Gastrocnemius medialis (tissue), 4 donors: ENCODE data around the gene AEBP1. TPM values are rescaled to one million over a fixed set of nuclear protein-coding genes. Genes with fewer than 3 reads are reported as not detected.

Experiments
- ATAC-seq, 2 donors: fragments of 150-250 bp; one replicate each; pipeline ENCODE4 v1.9.1; 2016
- DNase-seq, 2 donors: peaks; one replicate each; pipeline ENCODE4 v3.0.0-alpha.2; 2019
- H3K27ac ChIP-seq, 4 donors: fragments of 200-600 bp; sonication (generic); 1 replicate in 1 of 4; 2 replicates in 3 of 4; pipeline ENCODE4 v1.5.1; 2016 to 2018; ENCODE audit warnings: mild to moderate bottlenecking in 2 of 4, moderate library complexity in 1 of 4
- H3K27me3 ChIP-seq, 3 donors: fragments of 200-600 bp; sonication (generic) in 2 of 3; 1 replicate in 1 of 3; 2 replicates in 2 of 3; pipeline versions ENCODE4 v1.5.1 to v1.6.0; 2016 to 2019; ENCODE audit warnings: mild to moderate bottlenecking in 1 of 3, moderate library complexity in 1 of 3
- H3K36me3 ChIP-seq, 2 donors: fragments of 200-600 bp; sonication (generic) in 1 of 2; one replicate each; pipeline ENCODE4 v1.5.1; 2017 to 2018
- H3K4me1 ChIP-seq, 2 donors: fragments of 200-600 bp; sonication (generic) in 1 of 2; one replicate each; pipeline ENCODE4 v1.5.1; 2016 to 2017; ENCODE audit warnings: mild to moderate bottlenecking in 2 of 2
- H3K4me3 ChIP-seq, 4 donors: fragments of 200-600 bp; sonication (generic) in 3 of 4; 1 replicate in 1 of 4; 2 replicates in 3 of 4; pipeline ENCODE4 v1.5.1; 2016 to 2019; ENCODE audit warnings: mild to moderate bottlenecking in 2 of 4
- H3K9me3 ChIP-seq, 3 donors: fragments of 200-600 bp; sonication (generic) in 2 of 3; 1 replicate in 1 of 3; 2 replicates in 2 of 3; pipeline ENCODE4 v1.5.1; 2016 to 2019
- POLR2A ChIP-seq, 2 donors: fragments of 450-650 bp; IDR thresholded peaks; one replicate each; pipeline ENCODE4 v1.6.1; 2017; ENCODE audit warnings: antibody characterized with exemption in 2 of 2, mild to moderate bottlenecking in 2 of 2, moderate library complexity in 2 of 2
- in situ Hi-C, 4 donors: fragments of 200-750 bp; cut with MboI; loops; one replicate each; pipeline versions ENCODE4 v1.15.0 to v1.8.0; 2017; ENCODE audit warnings: low sequenced_read_pairs in 4 of 4
- intact Hi-C: fragments of 100-400 bp; cut with DNase I; formaldehyde crosslinking; loops from one replicate; pipeline ENCODE4 v1.15.1; 2023; ENCODE audit warnings: low total_unique reads
- total RNA-seq, 4 donors: library from RNA; depleted of rRNA; stranded (reverse); fragments of >200 nt; gene quantifications; one replicate each; pipeline versions ENCODE4 v1.1.0 to v1.2.3, GENCODE V29; 2016
- TF ChIP-seq, protein P1 (sequence below), 5 experiments: fragments of 450-650 bp in 3 of 5; fragments of 200-600 bp in 2 of 5; sonication (generic) in 2 of 5; IDR thresholded peaks in 4 of 5; conservative IDR thresholded peaks in 1 of 5; 1 replicate in 4 of 5; 2 replicates in 1 of 5; pipeline ENCODE4 v1.5.1; 2016 to 2019; ENCODE audit warnings: antibody characterized with exemption in 5 of 5, mild to moderate bottlenecking in 3 of 5, moderate library complexity in 3 of 5

The AEBP1 gene
- total RNA-seq, 4 donors from 2014 or later: 5.8 to 23.6 (median 15.9) TPM

DNA sequence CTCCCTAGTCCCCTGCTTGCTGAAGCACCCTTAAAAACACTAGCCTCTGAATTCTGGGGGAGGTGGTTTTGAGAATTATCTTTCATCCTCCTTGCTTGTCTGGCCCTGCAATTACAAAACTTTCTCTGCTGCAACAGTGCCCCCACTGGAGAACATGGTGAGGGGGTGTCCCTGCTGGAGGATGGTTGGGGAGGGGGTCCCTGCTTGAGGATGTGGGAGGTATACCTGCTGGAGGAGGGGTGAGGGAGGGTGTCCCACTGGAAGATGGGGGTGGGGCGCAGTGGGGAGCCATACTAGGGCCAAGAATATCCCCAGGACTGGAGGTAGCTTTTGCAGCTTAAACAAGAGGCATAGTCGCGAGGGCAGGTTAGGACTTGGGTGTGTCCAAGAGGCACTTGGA is 18.6 kb upstream of the AEBP1 start:
- no peaks in the 10 kb centered on the region for H3K36me3 ChIP-seq
- intact Hi-C loops (no loop called here), in situ Hi-C loops (no loop called here)
- no peaks in the 10 kb centered on the region for H3K27me3 ChIP-seq
- no peak overlapping the region for H3K27ac ChIP-seq
- H3K4me1 ChIP-seq: peaks cover 25 to 30% of the 10 kb centered on the region in 2 donors
- no peak overlapping the region for H3K4me3 ChIP-seq
- no peaks in the 10 kb centered on the region for H3K9me3 ChIP-seq
- ATAC-seq (no peak), DNase-seq (no peak)
- TF ChIP-seq POLR2A (IDR thresholded peaks at IDR 0.05): no peak
- TF ChIP-seq, protein P1, sequence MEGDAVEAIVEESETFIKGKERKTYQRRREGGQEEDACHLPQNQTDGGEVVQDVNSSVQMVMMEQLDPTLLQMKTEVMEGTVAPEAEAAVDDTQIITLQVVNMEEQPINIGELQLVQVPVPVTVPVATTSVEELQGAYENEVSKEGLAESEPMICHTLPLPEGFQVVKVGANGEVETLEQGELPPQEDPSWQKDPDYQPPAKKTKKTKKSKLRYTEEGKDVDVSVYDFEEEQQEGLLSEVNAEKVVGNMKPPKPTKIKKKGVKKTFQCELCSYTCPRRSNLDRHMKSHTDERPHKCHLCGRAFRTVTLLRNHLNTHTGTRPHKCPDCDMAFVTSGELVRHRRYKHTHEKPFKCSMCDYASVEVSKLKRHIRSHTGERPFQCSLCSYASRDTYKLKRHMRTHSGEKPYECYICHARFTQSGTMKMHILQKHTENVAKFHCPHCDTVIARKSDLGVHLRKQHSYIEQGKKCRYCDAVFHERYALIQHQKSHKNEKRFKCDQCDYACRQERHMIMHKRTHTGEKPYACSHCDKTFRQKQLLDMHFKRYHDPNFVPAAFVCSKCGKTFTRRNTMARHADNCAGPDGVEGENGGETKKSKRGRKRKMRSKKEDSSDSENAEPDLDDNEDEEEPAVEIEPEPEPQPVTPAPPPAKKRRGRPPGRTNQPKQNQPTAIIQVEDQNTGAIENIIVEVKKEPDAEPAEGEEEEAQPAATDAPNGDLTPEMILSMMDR (IDR thresholded peaks at IDR 0.05 in 4 of 5, conservative IDR thresholded peaks at IDR 0.05 in 1 of 5): no peak

DNA sequence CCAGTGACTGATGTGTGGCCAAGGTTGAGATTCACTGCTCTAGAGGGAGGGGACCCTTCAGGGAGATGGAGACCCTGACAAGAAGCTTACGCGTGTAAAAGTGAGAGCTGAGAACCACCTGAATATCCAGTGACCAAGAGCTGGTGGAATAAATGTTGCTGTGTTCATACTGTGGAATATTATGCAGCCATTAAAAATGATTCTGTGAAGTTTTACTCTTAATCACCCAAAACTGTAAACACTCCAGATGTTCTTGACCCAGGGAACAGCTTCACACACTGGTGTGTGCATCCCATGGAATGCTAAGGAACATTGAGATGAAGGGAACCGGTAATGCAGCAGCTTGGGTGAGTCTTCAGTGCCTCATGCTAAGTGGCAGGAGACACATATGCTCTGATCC is 17.5 kb upstream of the AEBP1 start:
- Histone ChIP-seq H3K27me3 (no peaks in the 10 kb centered on the region), H3K4me1 (peaks cover 17 to 20% of the 10 kb centered on the region in 2 donors), H3K27ac (peak overlapping the region in 1 of 4 donors; percentile 77), H3K36me3 (no peaks in the 10 kb centered on the region), H3K4me3 (no peak overlapping the region), H3K9me3 (no peaks in the 10 kb centered on the region)
- ATAC-seq (no peak), DNase-seq (no peak)
- no peak for TF ChIP-seq POLR2A (IDR thresholded peaks at IDR 0.05)
- TF ChIP-seq, protein P1 (IDR thresholded peaks at IDR 0.05 in 4 of 5, conservative IDR thresholded peaks at IDR 0.05 in 1 of 5): no peak
- intact Hi-C loops: no loop called here
- in situ Hi-C loops: no loop called here

DNA sequence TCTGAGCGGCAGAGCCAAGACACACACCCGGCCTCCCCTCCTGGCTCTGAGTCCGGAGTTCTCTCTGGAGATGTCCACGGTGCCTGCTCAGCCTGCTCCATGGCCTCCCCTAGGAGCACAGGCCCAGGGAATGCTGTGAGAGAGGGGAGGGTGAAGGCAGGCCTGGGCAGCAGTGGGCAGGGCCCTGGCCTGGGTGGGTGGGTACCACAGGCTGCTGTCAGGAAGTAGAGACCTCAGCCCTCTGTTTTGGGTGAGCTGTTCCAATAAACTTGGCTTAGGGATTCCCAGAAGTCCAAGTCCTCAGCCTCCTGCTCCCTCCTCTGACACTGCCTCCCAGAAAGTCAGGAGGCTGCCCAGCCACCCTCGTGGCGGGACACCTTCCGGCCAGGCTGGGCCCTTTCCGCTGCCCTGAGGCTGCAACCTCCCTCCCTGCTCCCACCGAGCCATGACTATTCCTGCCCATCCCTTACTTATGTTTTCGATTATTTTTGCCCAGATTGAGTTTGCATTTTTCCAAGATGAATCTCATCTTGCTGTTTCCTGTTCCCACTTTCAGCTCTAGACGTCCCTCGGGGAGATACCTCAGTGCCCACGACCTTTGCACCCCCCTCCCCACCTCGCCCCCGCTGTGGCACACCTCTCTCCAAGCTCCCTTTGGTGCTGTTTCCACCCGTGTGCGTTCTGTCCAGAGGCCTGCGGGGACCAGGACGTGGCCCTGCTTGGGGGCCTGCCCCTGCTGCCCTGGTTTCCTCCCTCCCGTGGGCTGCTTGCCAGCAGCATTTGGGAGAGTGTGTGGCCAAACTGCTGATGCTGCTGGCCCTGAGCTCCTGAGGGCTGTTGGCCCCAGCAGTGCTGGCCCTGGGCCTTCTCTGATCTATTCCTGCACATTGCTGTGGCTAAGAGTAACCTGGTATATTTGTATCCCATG is 16.0 kb upstream of the AEBP1 start:
- Histone ChIP-seq H3K27ac (peak overlapping the region; percentile 47 to 77 (median 68)), H3K9me3 (no peaks in the 10 kb centered on the region), H3K36me3 (no peaks in the 10 kb centered on the region), H3K4me3 (no peak overlapping the region), H3K27me3 (no peaks in the 10 kb centered on the region), H3K4me1 (peaks cover 14 to 17% of the 10 kb centered on the region in 2 donors)
- no peak for TF ChIP-seq POLR2A (IDR thresholded peaks at IDR 0.05)
- TF ChIP-seq, protein P1 (IDR thresholded peaks at IDR 0.05 in 4 of 5, conservative IDR thresholded peaks at IDR 0.05 in 1 of 5): no peak
- intact Hi-C loops: no loop called here
- in situ Hi-C loops: no loop called here
- ATAC-seq: peak in 1 of 2 donors; percentile 42
- peak in 1 of 2 donors; percentile 55 for DNase-seq

DNA sequence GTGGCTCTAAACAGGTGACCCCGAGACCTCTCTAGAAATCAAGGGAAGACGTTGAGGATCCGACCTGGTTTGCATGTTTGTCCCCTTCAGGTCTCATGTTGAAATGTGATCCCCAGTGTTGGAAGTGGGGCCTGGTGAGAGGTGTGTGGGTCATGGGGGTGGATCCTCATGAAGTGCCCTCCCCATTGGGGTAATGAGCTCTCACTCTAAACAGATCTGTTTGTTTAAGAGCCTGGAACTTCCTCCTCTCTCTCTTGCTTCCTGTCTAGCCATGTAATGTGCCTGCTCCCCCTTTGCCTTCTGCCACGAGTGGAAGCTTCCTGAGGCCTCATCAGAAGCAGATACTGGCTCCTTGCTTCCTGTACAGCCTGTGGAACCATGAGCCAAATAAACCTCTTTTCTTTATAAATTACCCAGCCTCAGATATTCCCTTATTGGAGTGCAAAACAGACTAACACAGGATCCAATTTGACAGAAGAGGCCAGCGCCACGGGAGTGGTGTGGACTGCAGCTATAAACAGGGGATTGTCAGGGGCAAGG is 11.0 kb upstream of the AEBP1 start:
- no peak for ATAC-seq
- no peak for DNase-seq
- Histone ChIP-seq H3K27me3 (no peaks in the 10 kb centered on the region), H3K36me3 (no peaks in the 10 kb centered on the region), H3K4me1 (peaks cover 8 to 9% of the 10 kb centered on the region in 2 donors), H3K27ac (no peak overlapping the region), H3K4me3 (no peak overlapping the region), H3K9me3 (no peaks in the 10 kb centered on the region)
- TF ChIP-seq, protein P1 (IDR thresholded peaks at IDR 0.05 in 4 of 5, conservative IDR thresholded peaks at IDR 0.05 in 1 of 5): no peak
- no peak for TF ChIP-seq POLR2A (IDR thresholded peaks at IDR 0.05)
- in situ Hi-C loops: no loop called here
- intact Hi-C loops: no loop called here
